Ovary (tissue), 9 donors: ENCODE measurements around the gene LRRC8E. TPM values are rescaled to one million over a fixed set of nuclear protein-coding genes. Genes with fewer than 3 reads are reported as not detected.
A peak's percentile ranks its signal among the peaks of the same experiment; 100 is the strongest.

Experiments used
- DNase-seq, 5 donors: peaks; one replicate each; pipeline ENCODE4 v3.0.0-alpha.2; 2019 to 2020
- H3K27ac ChIP-seq, 2 donors: fragments of 200-600 bp; one replicate each; pipeline versions ENCODE4 v1.5.1 to v1.8.0; 2019 to 2022
- H3K27me3 ChIP-seq: fragments of 200-600 bp; one replicate; pipeline ENCODE4 v1.8.0; 2022
- H3K36me3 ChIP-seq: fragments of 200-600 bp; sonication (generic); one replicate; pipeline ENCODE4 v1.5.1; 2019
- H3K4me1 ChIP-seq: one replicate; pipeline ENCODE4 v1.8.1; 2013; ENCODE audit warnings: mild to moderate bottlenecking, moderate library complexity; ENCODE audit not compliant: insufficient read depth
- H3K4me3 ChIP-seq: fragments of 200-600 bp; sonication (generic); one replicate; pipeline ENCODE4 v1.5.1; 2017
- H3K9me3 ChIP-seq, 2 donors: fragments of 200-600 bp in 1 of 2; sonication (generic) in 1 of 2; one replicate each; pipeline versions ENCODE4 v1.5.1 to v1.8.1; 2013 to 2019; ENCODE audit warnings: mild to moderate bottlenecking in 1 of 2, moderate library complexity in 1 of 2
- EP300 ChIP-seq: sonication (generic); formaldehyde crosslinking; IDR thresholded peaks from one replicate; pipeline ENCODE4 v1.6.1; 2017; ENCODE audit warnings: antibody characterized with exemption
- POLR2A ChIP-seq: fragments of 450-650 bp; IDR thresholded peaks from one replicate; pipeline ENCODE4 v1.6.1; 2017; ENCODE audit warnings: antibody characterized with exemption, mild to moderate bottlenecking, moderate library complexity
- WGBS, 3 donors: extraction: QIAGEN DNeasy Blood & Tissue Kit in 1 of 3; methylation state at CpG; one replicate each; pipeline versions ENCODE4 v1.1.5 to v1.1.7; 2013 to 2017; 5-methylcytosine and 5-hydroxymethylcytosine counted together
- intact Hi-C, 4 donors: fragments of 100-400 bp; cut with DNase I; formaldehyde crosslinking; loops; one replicate each; pipeline versions ENCODE4 v1.11.0 to v1.15.1; 2022 to 2023
- polyA plus RNA-seq, 2 donors: library from polyadenylated mRNA; stranded (reverse); fragments of 200-250 nt in 1 of 2; fragments of 350-450 nt in 1 of 2; fragmentation: Illumina TruSeq in 1 of 2; extraction: RNeasy Lipid Tissue Mini Kit (QIAGEN cat#74804) in 1 of 2; gene quantifications; one replicate each; pipeline ENCODE4 v1.2.3, GENCODE V29; 2013 to 2014
- total RNA-seq, 7 donors: library from RNA; depleted of rRNA in 2 of 7; stranded (reverse); fragments of >200 nt in 2 of 7; fragmentation: NEBNext Ultra II Directional in 3 of 7; extraction: Animal tissue kit (Norgen Biotek cat#: 25700) in 3 of 7; gene quantifications; one replicate each; pipeline versions ENCODE4 v1.1.0 to v1.2.4, GENCODE V29; 2016 to 2023
- TF ChIP-seq, protein P1 (sequence below), 3 donors: fragments of 450-650 bp in 2 of 3; fragments of 200-600 bp in 1 of 3; IDR thresholded peaks; one replicate each; pipeline versions ENCODE4 v1.5.1 to v1.8.0; 2016 to 2022; ENCODE audit warnings: antibody characterized with exemption in 3 of 3, mild to moderate bottlenecking in 1 of 3
- donor health status: DM: no; HTN: no; CAD: no; lungs with moderate emphysema.
- donor health status: DM: no; HTN: no; CAD: no.
- donor health status: Bipolar disorder and iron deficiency.
- donor health status: DM: yes; HTN: yes; CAD: no.
- donor health status: DM: no; HTN: no; CAD: no.
- donor health status: DM: yes; HTN: yes; CAD: no.

The LRRC8E gene
- total and polyA plus RNA-seq, 9 donors = 0.10 to 2.1 (median 0.72) TPM; not detected in 2

DNA sequence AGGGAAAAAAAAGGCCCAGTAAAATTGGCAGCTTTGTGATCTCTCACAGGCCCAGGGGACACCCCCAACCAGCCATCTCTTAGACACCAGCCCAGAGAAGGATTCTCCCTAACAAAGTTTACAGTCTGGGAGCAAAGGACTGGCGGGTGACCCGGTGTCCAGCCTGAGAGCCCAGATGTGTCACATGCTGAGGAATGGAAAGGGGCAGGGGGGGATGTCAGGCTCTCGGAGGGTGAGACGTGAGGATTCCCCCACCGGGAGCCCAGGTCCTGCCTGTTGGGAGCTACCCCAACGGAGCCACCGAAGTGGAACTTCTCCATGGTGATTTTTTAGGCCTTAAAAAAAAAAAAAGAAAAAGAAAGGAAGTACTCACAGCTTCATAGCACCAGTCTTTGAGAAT is 42.5 kb downstream of the LRRC8E start:
- no peak for DNase-seq
- intact Hi-C loops = no loop called here
- WGBS, 3 donors = 73 to 78% (median 76%) methylated on average over 7 of the region's 7 CpGs
- TF ChIP-seq, protein P1, sequence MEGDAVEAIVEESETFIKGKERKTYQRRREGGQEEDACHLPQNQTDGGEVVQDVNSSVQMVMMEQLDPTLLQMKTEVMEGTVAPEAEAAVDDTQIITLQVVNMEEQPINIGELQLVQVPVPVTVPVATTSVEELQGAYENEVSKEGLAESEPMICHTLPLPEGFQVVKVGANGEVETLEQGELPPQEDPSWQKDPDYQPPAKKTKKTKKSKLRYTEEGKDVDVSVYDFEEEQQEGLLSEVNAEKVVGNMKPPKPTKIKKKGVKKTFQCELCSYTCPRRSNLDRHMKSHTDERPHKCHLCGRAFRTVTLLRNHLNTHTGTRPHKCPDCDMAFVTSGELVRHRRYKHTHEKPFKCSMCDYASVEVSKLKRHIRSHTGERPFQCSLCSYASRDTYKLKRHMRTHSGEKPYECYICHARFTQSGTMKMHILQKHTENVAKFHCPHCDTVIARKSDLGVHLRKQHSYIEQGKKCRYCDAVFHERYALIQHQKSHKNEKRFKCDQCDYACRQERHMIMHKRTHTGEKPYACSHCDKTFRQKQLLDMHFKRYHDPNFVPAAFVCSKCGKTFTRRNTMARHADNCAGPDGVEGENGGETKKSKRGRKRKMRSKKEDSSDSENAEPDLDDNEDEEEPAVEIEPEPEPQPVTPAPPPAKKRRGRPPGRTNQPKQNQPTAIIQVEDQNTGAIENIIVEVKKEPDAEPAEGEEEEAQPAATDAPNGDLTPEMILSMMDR (IDR thresholded peaks at IDR 0.05) = no peak
- TF ChIP-seq EP300 (no peak), POLR2A (no peak)
- no peaks in the 10 kb centered on the region for H3K27me3 ChIP-seq
- peak overlapping the region; percentile 11 to 35 for H3K27ac ChIP-seq
- H3K9me3 ChIP-seq = no peaks in the 10 kb centered on the region
- H3K4me3 ChIP-seq = no peak overlapping the region
- H3K4me1 ChIP-seq = peaks cover 24% of the 10 kb centered on the region
- no peaks in the 10 kb centered on the region for H3K36me3 ChIP-seq

DNA sequence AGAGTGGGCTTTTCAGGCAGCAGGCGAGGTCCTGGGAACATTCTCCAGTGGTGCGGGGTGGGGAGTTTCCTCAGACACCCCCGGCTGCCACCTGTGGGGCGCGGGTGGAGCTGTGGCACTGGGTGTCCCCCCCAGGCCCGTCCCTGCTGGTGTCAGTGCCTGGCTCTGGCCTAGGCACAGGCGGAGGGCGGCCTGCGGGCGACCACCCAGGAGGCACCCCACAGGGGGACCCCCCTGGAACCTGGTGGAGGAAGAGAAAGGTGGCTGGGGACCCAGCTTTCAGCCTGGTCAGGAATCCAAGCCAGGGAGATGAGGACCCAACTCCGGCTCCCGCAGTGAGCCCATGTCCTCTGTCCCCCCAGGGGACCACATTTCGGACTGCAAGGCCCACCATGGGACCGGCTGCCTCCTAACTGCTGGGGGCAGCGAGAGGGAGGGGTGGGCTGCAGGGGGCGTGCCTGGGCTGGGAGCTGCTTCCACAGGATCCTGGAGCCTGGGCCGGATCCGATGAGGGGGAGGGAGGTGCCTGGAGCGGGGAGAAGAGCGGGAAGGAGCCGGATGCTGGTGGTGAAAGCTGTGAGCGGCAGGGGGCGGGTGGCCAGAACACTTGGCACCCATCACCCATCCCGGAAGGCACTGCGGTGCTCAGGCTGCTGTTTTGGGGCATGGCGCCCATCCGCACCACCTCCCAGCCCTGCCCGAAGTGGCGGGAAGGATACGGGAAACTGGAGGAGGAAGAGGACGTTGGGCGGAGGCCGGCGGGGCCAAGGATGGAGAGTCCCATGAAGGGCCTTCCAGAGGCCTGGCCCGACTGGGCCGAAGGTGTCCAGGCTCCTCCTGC is 43.1 kb downstream of the LRRC8E start:
- Histone ChIP-seq H3K4me3 (no peak overlapping the region), H3K27ac (peak overlapping the region; percentile 11 to 35), H3K27me3 (no peaks in the 10 kb centered on the region), H3K9me3 (no peaks in the 10 kb centered on the region), H3K36me3 (no peaks in the 10 kb centered on the region), H3K4me1 (peaks cover 23% of the 10 kb centered on the region)
- TF ChIP-seq, protein P1 (IDR thresholded peaks at IDR 0.05) = no peak
- no peak for TF ChIP-seq EP300
- TF ChIP-seq POLR2A = no peak
- WGBS, 3 donors = 83 to 90% (median 86%) methylated on average over 36 of the region's 36 CpGs
- intact Hi-C loops = no loop called here
- DNase-seq = peak; percentile 14 to 45 (median 39)

DNA sequence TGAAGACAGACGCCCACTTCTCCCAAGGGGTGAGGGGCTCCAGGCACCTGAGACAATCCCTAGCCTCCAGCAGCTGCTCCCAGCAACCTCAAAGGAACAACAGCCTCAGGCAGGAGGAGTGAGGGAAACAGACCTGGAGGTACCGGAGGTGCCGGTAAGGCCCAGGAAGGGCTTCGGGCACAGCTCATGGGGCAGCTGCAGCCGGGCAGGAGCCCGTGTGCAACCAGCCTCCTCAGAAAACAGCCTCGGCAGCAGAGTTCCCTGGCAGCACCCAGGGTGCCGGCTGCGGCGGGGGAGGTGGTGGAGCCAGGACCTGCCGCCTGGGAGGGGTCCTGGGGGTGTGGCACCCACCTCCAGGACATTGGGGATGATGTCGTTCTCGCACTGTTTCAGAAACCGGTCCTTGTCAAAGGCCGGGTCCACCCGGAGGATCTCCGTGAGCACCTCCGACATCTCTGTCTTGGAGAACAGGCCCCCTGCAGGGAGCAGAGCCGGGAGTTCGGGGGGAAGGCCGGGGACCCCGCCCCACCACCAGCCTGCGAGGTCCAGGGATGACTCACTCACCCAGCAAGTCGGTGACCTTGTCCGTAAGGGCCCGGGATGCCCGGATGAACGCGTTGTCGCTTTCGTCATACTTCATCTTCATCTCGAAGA is 44.1 kb downstream of the LRRC8E start:
- WGBS, 3 donors = 88 to 90% (median 89%) methylated on average over 29 to 32 of the region's 32 CpGs
- TF ChIP-seq POLR2A (no peak), EP300 (no peak)
- TF ChIP-seq, protein P1 (IDR thresholded peaks at IDR 0.05) = no peak
- Histone ChIP-seq H3K36me3 (no peaks in the 10 kb centered on the region), H3K27ac (no peak overlapping the region), H3K9me3 (no peaks in the 10 kb centered on the region), H3K4me3 (no peak overlapping the region), H3K27me3 (no peaks in the 10 kb centered on the region), H3K4me1 (peaks cover 15% of the 10 kb centered on the region)
- intact Hi-C loops = no loop called here
- peak in 4 of 5 donors; percentile 13 to 37 (median 28) for DNase-seq

DNA sequence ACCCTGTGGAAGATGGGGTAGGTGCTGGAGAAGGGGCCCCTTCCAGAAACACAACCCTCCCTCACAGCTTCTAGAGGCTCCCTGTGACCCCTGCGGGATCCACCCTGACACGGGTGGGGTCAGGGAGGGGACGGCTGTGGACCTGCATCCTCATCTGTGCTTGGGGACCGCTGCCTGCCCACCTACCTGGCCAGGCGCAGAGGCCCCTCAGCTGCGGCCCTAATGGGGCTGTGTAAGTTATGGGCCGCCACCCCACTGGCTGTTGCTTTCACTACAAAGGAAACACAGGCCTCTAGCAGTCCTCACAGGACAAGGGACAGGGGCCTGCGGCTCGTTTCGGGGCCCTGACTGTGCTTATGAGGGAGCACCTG is 44.6 kb downstream of the LRRC8E start:
- no peaks in the 10 kb centered on the region for H3K9me3 ChIP-seq
- no peak overlapping the region for H3K27ac ChIP-seq
- peak in 1 of 5 donors; percentile 37 for DNase-seq
- peaks cover 10% of the 10 kb centered on the region for H3K4me1 ChIP-seq
- intact Hi-C loops = no loop called here
- H3K27me3 ChIP-seq = no peaks in the 10 kb centered on the region
- 90 to 93% (median 91%) methylated on average over 7 to 10 of the region's 10 CpGs for WGBS, 3 donors
- TF ChIP-seq POLR2A (no peak), EP300 (no peak)
- TF ChIP-seq, protein P1 (IDR thresholded peaks at IDR 0.05) = no peak
- no peak overlapping the region for H3K4me3 ChIP-seq
- no peaks in the 10 kb centered on the region for H3K36me3 ChIP-seq
